ENCODE data around the gene SSR2. TPM values are rescaled to one million over a fixed set of nuclear protein-coding genes. Genes with fewer than 3 reads are reported as not detected.

Gene SSR2
- total RNA-seq, 2 donors from 2014 or later, result 201 to 229 TPM

- H3K27me3 ChIP-seq (replicated peaks; ENCODE audit: insufficient read depth), result no peaks in the 10 kb centered on the region
- H3K4me3 ChIP-seq, result peak overlapping the region; percentile 66 to 93
- intact Hi-C loops (cut with DNase I), result no loop called here
- no peaks in the 10 kb centered on the region for H3K36me3 ChIP-seq
- no peaks in the 10 kb centered on the region for H3K9me3 ChIP-seq
- WGBS, result 5% methylated on average over 8 of the region's 8 CpGs
- peaks cover 14% of the 10 kb centered on the region for H3K4me1 ChIP-seq (replicated peaks)
- no peak for DNase-seq (ENCODE audit: low spot score)
- peak overlapping the region; percentile 84 to 93 for H3K27ac ChIP-seq
- no peak for TF ChIP-seq CTCF (IDR thresholded peaks at IDR 0.05)
- TF ChIP-seq POLR2A (IDR thresholded peaks at IDR 0.05), result no peak
- TF ChIP-seq POLR2AphosphoS5 (IDR thresholded peaks at IDR 0.05), result no peak
These were observed 41.8 kb downstream of the SSR2 start for GRCh38 chr1:155978973-155979429.

DNA sequence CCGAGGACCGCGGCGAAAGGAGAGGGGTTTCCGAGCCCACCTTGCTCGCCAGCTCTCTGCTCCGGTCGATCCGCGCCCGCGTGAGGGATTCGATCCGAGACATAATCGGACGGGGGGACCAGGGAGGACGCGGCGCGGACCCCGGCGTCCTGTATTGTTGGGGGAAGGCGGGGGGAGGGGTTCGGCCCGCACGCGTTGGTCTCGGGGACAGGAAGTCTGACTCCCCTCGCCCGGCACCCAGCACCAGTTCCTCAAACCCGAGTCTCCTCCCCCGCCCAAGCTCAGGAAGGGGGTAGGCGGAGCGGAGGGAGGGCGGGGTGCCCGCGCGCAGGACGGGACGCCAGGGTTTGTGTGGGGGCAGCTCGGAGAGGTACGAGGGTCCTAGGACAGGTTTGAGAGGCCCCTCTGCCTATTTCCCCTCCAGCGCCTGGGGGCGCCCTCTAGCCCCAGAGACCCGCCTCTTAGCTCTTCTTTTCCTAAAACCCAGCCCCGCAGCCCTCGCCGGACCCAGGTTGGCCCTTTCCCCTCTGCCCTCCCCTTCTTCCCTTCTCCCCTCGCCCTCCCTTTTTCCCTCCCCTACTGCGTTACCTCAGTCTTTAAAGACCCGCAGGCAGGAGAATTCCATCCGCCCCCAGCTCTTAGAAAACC lies 42.3 kb downstream of the SSR2 start, which contains the start of gene ARHGEF2:
TSS of gene ARHGEF2 (minus strand) at position 223 of the 648 bp plus-strand sequence. CDS start at position 103, 120 bp downstream.
- intact Hi-C loops (cut with DNase I), result no loop called here
- peak; percentile 72 for DNase-seq (ENCODE audit: low spot score)
- no peaks in the 10 kb centered on the region for H3K9me3 ChIP-seq
- H3K36me3 ChIP-seq, result no peaks in the 10 kb centered on the region
- H3K4me3 ChIP-seq, result peak within 1 kb of the TSS; percentile 66 to 93
- TF ChIP-seq CTCF (IDR thresholded peaks at IDR 0.05), result peak in 1 of 4 experiments; percentile 4
- peak; percentile 86 for TF ChIP-seq POLR2A (IDR thresholded peaks at IDR 0.05)
- peak; percentile 60 for TF ChIP-seq POLR2AphosphoS5 (IDR thresholded peaks at IDR 0.05)
- peak within 1 kb of the TSS; percentile 84 to 93 for H3K27ac ChIP-seq
- WGBS, result under 1% methylated on average over 48 of the region's 52 CpGs
- H3K27me3 ChIP-seq (replicated peaks; ENCODE audit: insufficient read depth), result no peaks in the 10 kb centered on the region
- H3K4me1 ChIP-seq (replicated peaks), result peaks cover 14% of the 10 kb centered on the region

GRCh38 chr1:155977690-155978324 lies 42.9 kb downstream of the SSR2 start:
- H3K27ac ChIP-seq, result peak overlapping the region; percentile 84 to 93
- TF ChIP-seq POLR2A (IDR thresholded peaks at IDR 0.05) (no peak), POLR2AphosphoS5 (IDR thresholded peaks at IDR 0.05) (no peak), CTCF (IDR thresholded peaks at IDR 0.05) (no peak)
- peaks cover 14% of the 10 kb centered on the region for H3K4me1 ChIP-seq (replicated peaks)
- 1% methylated on average over 52 of the region's 52 CpGs for WGBS
- peak overlapping the region; percentile 66 to 93 for H3K4me3 ChIP-seq
- intact Hi-C loops (cut with DNase I), result no loop called here
- no peaks in the 10 kb centered on the region for H3K36me3 ChIP-seq
- peak; percentile 26 for DNase-seq (ENCODE audit: low spot score)
- no peaks in the 10 kb centered on the region for H3K27me3 ChIP-seq (replicated peaks; ENCODE audit: insufficient read depth)
- no peaks in the 10 kb centered on the region for H3K9me3 ChIP-seq

DNA sequence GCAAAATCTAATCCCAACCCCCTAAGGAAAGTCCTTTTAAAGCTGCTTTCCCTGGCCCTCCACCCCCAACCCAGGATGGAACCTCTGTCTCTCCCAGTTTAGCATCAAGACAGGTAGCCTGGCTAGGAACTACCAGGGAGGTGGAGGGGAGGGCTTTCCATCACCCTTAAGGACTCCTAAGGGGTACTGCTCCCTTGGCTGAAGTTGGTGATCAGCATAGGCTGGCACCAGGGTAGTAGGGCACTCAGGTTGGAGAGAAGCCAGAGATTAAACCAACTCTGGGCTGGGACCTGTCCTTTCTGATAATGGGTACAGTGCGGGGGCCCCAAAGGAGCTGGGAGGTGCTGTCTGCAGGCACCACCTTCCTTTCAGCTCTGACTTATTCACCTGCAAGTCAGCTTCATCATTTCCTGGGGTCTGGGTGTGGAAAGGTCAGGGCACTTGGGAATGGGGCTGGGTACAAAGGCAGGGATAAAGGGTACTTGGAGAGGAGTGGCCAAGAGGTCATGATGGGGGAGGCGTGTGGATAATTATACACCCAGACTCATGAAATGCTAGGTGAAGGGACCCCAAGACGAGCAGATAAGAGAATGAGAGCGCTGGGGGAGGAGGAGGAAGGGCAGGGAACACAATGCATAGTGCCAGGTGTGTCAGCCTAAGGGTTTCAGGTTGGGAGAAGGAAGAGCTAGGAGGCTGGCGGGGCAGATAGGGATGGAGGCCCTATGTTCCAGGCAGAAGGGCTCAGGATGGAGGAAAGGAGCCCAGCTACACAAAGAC lies 43.6 kb downstream of the SSR2 start:
- H3K4me1 ChIP-seq (replicated peaks), result peaks cover 14% of the 10 kb centered on the region
- H3K27me3 ChIP-seq (replicated peaks; ENCODE audit: insufficient read depth), result no peaks in the 10 kb centered on the region
- intact Hi-C loops (cut with DNase I), result no loop called here
- peak overlapping the region; percentile 66 to 93 for H3K4me3 ChIP-seq
- H3K27ac ChIP-seq, result peak overlapping the region; percentile 84 to 93
- no peaks in the 10 kb centered on the region for H3K9me3 ChIP-seq
- TF ChIP-seq CTCF (IDR thresholded peaks at IDR 0.05) (no peak), POLR2A (IDR thresholded peaks at IDR 0.05) (no peak), POLR2AphosphoS5 (IDR thresholded peaks at IDR 0.05) (no peak)
- 7% methylated on average over 5 of the region's 5 CpGs for WGBS
- no peaks in the 10 kb centered on the region for H3K36me3 ChIP-seq
- no peak for DNase-seq (ENCODE audit: low spot score)

All from prostate gland (tissue), 2 donors.